Panc1 (cell line): ENCODE results near the gene FAM13A. TPM values are rescaled to one million over a fixed set of nuclear protein-coding genes. Genes with fewer than 3 reads are reported as not detected.

ENCODE experiments used
- ATAC-seq: fragments of 200-7000 bp; cut with Tn5 transposase; 2 replicates; pipeline ENCODE4 v1.9.1; 2020; ENCODE audit warnings: mild to moderate bottlenecking, moderate library complexity
- BruUV-seq: library from RNA; stranded (reverse); fragments of 400-500 nt; replicated peaks from 2 replicates; lab custom pipeline; 2021; lab: Mats Ljungman, UMichigan
- CTCF ChIA-PET: fragments of 300-600 bp; sonication (Branson Sonifier 250); formaldehyde crosslinking; loops from one replicate; lab custom pipeline; 2022; ENCODE audit warnings: antibody characterized with exemption; lab: Charles Lee
- POLR2A ChIA-PET: fragments of 300-600 bp; sonication (Branson Sonifier 250); formaldehyde crosslinking; loops from one replicate; lab custom pipeline; 2022; ENCODE audit warnings: antibody characterized with exemption; lab: Charles Lee
- DNase-seq: peaks from one replicate; pipeline ENCODE4 v3.0.0-alpha.2; 2010; ENCODE audit warnings: low read depth, low spot score
- H3K27ac ChIP-seq: 2 replicates; pipeline ENCODE4 v1.5.1; 2011; ENCODE audit warnings: mild to moderate bottlenecking, low read length, inconsistent platforms
- H3K27me3 ChIP-seq: fragments of 200-500 bp; sonication (Bioruptor generic); 2 replicates; pipeline ENCODE4 v1.6.0; 2014; ENCODE audit warnings: low read length, inconsistent platforms; ENCODE audit not compliant: control insufficient read depth, insufficient read depth
- H3K36me3 ChIP-seq: fragments of 200-500 bp; sonication (Bioruptor generic); 2 replicates; pipeline ENCODE4 v1.5.1; 2014; ENCODE audit warnings: inconsistent platforms, mild to moderate bottlenecking, low read length, moderate library complexity; ENCODE audit not compliant: control insufficient read depth, insufficient read depth
- H3K4me1 ChIP-seq: 2 replicates; pipeline ENCODE4 v1.5.1; 2011; ENCODE audit warnings: inconsistent platforms, mild to moderate bottlenecking, low read length, moderate library complexity; ENCODE audit not compliant: control insufficient read depth, insufficient read depth
- H3K4me3 ChIP-seq, 2 experiments: 2 replicates each; pipeline ENCODE4 v1.5.1; 2011 to 2012; ENCODE audit warnings: low read depth in 2 of 2, low read length in 2 of 2, mild to moderate bottlenecking in 2 of 2, inconsistent platforms in 1 of 2, moderate library complexity in 1 of 2
- H3K9me3 ChIP-seq: fragments of 200-500 bp; sonication (Bioruptor generic); 2 replicates; pipeline ENCODE4 v1.5.1; 2014; ENCODE audit warnings: low read depth, mild to moderate bottlenecking, inconsistent platforms, low read length, moderate library complexity; ENCODE audit not compliant: control insufficient read depth, insufficient read depth
- CTCF ChIP-seq: fragments of 450-650 bp; IDR thresholded peaks from 2 replicates; pipeline ENCODE4 v1.5.1; 2017; ENCODE audit warnings: mild to moderate bottlenecking
- POLR2AphosphoS5 ChIP-seq: IDR thresholded peaks from 2 replicates; pipeline ENCODE4 v1.6.1; 2012; ENCODE audit warnings: mild to moderate bottlenecking, low read depth, low read length, moderate library complexity
- SIN3A ChIP-seq: IDR thresholded peaks from 2 replicates; pipeline ENCODE4 v1.6.1; 2012; ENCODE audit warnings: low read depth, mild to moderate bottlenecking, low read length, moderate library complexity, borderline replicate concordance; ENCODE audit not compliant: insufficient read depth
- TCF7L2 ChIP-seq: IDR thresholded peaks from 2 replicates; pipeline ENCODE4 v1.6.1; 2011; ENCODE audit warnings: mild to moderate bottlenecking, low read depth, low read length, inconsistent platforms
- in situ Hi-C: cut with HindIII; loops from 2 replicates; pipeline ENCODE4 v1.10.0; 2016; ENCODE audit warnings: low sequenced_read_pairs, low pct_unique_long_range_greater_than_20kb
- intact Hi-C: fragments of 100-400 bp; cut with micrococcal nuclease; formaldehyde crosslinking; loops from one replicate; pipeline ENCODE4 v1.10.0; 2022; ENCODE audit not compliant: unreplicated experiment
- total RNA-seq: library from RNA; stranded (reverse); gene quantifications from one replicate; pipeline ENCODE4 v1.2.1, GENCODE V29; 2021; ENCODE audit not compliant: unreplicated experiment
- TF ChIP-seq, protein P1 (sequence below), 2 experiments: IDR thresholded peaks; 2 replicates each; pipeline ENCODE4 v1.6.1; 2011 to 2012; ENCODE audit warnings: low read depth in 2 of 2, control low read depth in 1 of 2, low read length in 1 of 2, mild to moderate bottlenecking in 1 of 2, moderate library complexity in 1 of 2; ENCODE audit not compliant: insufficient read depth in 1 of 2

The FAM13A gene
- total RNA-seq, 1 experiment from 2014 or later, result 5.8 TPM

- H3K4me1 ChIP-seq, result no peaks in the 10 kb centered on the region
- TF ChIP-seq TCF7L2 (no peak), SIN3A (no peak), CTCF (no peak), POLR2AphosphoS5 (no peak)
- TF ChIP-seq, protein P1, sequence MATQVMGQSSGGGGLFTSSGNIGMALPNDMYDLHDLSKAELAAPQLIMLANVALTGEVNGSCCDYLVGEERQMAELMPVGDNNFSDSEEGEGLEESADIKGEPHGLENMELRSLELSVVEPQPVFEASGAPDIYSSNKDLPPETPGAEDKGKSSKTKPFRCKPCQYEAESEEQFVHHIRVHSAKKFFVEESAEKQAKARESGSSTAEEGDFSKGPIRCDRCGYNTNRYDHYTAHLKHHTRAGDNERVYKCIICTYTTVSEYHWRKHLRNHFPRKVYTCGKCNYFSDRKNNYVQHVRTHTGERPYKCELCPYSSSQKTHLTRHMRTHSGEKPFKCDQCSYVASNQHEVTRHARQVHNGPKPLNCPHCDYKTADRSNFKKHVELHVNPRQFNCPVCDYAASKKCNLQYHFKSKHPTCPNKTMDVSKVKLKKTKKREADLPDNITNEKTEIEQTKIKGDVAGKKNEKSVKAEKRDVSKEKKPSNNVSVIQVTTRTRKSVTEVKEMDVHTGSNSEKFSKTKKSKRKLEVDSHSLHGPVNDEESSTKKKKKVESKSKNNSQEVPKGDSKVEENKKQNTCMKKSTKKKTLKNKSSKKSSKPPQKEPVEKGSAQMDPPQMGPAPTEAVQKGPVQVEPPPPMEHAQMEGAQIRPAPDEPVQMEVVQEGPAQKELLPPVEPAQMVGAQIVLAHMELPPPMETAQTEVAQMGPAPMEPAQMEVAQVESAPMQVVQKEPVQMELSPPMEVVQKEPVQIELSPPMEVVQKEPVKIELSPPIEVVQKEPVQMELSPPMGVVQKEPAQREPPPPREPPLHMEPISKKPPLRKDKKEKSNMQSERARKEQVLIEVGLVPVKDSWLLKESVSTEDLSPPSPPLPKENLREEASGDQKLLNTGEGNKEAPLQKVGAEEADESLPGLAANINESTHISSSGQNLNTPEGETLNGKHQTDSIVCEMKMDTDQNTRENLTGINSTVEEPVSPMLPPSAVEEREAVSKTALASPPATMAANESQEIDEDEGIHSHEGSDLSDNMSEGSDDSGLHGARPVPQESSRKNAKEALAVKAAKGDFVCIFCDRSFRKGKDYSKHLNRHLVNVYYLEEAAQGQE (IDR thresholded peaks at IDR 0.05; ENCODE audit: insufficient read depth in 1 of 2, low read depth in 2 of 2, low read length in 1 of 2), result no peak
- ChIA-PET POLR2A (no interaction called here), CTCF (no interaction called here)
- intact Hi-C loops, result no loop called here
- in situ Hi-C loops, result no loop called here
- no peaks in the 10 kb centered on the region for H3K9me3 ChIP-seq
- ATAC-seq (no peak), DNase-seq (no peak)
- no peak overlapping the region for H3K27ac ChIP-seq
- no TSS peak for BruUV-seq
- H3K4me3 ChIP-seq, result no peak overlapping the region
- no peaks in the 10 kb centered on the region for H3K36me3 ChIP-seq
- no peaks in the 10 kb centered on the region; the same call in 1 of the 2 replicates for H3K27me3 ChIP-seq
These were observed 358.5 kb downstream of the FAM13A start for GRCh38 chr4:88698519-88698918.

DNA sequence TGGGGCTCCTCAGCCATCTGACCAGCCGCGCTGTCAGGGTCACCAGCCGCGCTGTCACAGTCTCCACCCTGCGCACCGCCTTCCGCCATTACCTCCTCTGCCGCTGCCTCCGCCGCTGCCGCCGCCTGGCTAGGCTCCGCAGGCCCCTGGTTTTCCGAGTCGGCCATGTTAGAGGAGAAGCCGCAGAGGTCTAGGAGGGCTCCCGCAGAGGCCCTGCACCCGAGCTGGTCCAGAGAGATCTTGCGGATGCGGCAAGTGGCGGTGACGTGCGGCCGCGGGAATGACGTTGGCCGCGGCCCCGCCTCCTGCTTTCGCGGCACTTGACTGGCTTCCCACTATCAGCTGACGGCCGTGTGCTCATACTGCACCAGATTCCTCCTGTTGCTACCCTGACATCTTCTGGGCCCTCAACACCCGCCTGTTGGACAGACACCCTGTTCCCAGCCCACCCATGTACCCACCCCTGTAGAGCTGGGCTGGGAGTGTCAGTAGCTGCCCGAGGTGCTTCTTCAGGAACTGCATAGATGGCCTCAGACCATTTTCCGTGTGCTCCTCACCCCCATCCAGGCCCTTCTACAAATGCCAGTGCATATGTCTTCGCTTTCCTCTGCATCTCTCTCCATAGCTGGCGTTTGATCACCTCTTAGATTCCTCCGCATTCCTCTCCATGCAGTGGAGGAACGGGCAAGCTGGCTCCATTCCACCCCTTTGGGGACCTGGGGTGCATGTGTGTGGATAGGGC lies 359.2 kb downstream of the FAM13A start, which contains the start of gene NAP1L5:
TSS of gene NAP1L5 (minus strand) at position 242 of the 742 bp plus-strand sequence. CDS start at position 167, 75 bp downstream.
- intact Hi-C loops, result no loop called here
- BruUV-seq, result no TSS peak
- no peaks in the 10 kb centered on the region; the same call in 1 of the 2 replicates for H3K27me3 ChIP-seq
- ATAC-seq (peak; percentile 97), DNase-seq (peak; percentile 20)
- no peak within 1 kb of the TSS for H3K27ac ChIP-seq
- no peak for TF ChIP-seq CTCF
- TF ChIP-seq POLR2AphosphoS5, result no peak
- TF ChIP-seq, protein P1 (IDR thresholded peaks at IDR 0.05; ENCODE audit: insufficient read depth in 1 of 2, low read depth in 2 of 2, low read length in 1 of 2), result no peak
- TF ChIP-seq TCF7L2, result 0 out of 2 replicates have a peak, but pooled peaks have one; percentile 14
- no peak for TF ChIP-seq SIN3A
- no peaks in the 10 kb centered on the region for H3K9me3 ChIP-seq
- no peaks in the 10 kb centered on the region for H3K4me1 ChIP-seq
- H3K4me3 ChIP-seq, result peak within 1 kb of the TSS; percentile 63 to 78
- H3K36me3 ChIP-seq, result no peaks in the 10 kb centered on the region
- ChIA-PET CTCF (no interaction called here), POLR2A (no interaction called here)
- in situ Hi-C loops, result no loop called here
